HG03139 (cell line): ENCODE data around the gene INPP5J.
A peak's percentile ranks its signal among the peaks of the same experiment; 100 is the strongest.
"Not testable (repeated sequence)": the region's sequence is repeated elsewhere in the genome, so short reads cannot be mapped to it uniquely, and the experiment has no call there.

Experiments used
- ATAC-seq: cut with Tn5 transposase; IDR thresholded peaks from one replicate; pipeline ENCODE4 v1.9.1; 2021; ENCODE audit not compliant: unreplicated experiment

Gene INPP5J

DNA sequence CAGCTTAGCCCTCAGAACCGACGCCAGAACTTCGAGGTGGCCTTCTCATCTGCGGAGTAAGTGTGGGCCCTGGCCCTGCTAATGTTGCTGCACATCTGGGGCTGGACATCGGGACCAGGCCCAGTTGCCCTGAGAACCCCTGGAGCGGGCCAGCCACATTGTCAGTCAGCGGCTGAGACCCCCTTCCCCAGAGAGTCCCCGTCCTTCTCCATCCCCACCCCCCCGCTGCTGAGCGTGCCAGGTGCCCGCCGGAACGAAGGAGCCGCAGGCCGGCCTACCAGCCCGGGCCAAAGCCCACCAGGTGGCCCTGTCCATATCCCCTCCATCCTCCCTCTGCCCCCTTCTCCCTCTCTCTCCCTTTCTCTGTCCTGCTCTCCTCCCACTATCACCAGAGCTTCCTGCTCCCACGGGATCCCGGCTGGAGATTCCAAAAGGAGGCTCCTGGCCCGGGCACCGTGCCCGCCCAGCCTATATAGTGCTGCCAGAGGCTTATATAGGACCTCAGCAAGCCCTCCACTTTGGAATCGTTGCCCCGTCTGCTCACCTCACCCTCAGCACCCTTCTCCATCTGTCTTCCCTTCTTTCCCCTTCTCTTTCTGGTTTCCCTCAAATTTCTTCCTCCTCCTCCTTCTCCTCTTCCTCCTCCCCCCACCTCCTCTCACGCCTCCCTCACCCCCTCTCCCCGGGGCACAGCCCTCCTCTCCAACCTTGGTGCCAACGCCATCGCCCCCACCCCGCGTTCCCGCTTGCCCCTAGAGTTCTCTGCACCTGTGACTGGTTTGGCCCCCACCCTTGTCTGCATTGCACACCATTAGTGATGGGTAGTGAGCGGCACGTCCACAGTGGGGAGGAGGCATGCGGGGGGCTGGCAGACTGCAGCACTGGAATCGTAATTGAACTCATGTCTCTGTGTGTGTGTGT lies 22.7 kb upstream of the INPP5J start:
- no peak for ATAC-seq

DNA sequence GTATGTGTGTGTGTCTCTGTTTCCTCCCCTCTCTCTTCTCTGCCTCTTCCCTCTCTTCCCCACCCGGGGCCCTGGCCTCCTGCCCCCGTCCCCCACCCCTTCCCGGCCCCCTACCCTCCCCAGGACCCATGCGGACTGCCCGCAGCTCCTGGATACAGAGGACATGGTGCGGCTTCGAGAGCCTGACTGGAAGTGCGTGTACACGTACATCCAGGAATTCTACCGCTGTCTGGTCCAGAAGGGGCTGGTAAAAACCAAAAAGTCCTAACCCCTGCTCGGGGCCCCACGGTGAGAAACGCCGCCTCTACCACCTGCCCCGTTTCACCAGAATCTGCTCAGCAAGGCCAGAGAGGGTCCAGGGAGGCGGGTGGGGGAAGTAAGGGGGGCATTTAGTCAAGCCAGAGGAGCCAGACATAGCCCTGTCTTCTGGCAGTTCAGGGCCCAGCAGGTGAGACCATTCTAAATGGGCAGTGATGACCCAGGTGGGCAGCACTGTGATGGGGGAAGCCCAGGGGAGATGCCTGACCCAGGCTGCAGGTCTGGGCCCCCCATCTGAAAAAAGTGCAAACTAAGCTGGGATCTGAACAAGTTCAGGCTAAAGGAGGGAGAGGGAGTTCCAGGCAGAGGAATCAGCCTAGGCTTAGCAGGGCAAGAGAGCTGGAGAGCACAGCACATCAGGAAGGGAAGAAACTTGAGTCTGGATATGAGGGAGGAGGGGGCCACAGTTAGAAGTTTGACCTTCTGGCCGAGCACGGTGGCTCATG lies 21.8 kb upstream of the INPP5J start:
- no peak for ATAC-seq

DNA sequence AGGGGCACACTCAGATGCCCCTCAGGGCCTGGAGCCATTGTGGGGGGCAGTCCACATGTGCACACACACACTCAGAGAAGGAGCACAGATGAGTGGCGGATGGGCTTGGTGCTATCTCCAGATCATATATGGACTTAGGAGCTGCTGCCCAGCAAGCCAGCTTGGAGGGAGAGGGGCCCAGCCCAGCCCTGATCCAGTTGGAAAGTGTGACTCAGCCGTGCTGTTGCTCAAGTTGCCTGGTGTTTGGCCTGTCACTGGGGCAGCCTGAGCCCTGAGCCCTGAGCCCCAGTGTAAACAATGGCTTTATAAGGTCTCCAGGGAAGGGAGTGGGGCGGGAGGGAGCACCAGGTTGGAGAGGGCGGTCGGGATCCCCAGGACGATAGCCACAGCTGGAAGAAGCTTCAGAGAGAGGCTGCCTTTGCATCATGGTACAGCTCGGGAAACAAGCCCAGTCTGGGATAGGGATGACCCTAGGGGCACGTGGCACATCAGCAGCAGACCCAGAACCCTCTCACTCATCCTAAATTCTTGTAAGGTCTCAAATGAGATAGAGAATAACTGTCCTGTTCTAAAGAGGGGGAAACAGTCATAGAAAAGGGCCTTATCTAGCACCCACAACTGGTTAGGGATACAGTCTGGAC lies 20.2 kb upstream of the INPP5J start:
- no peak for ATAC-seq

DNA sequence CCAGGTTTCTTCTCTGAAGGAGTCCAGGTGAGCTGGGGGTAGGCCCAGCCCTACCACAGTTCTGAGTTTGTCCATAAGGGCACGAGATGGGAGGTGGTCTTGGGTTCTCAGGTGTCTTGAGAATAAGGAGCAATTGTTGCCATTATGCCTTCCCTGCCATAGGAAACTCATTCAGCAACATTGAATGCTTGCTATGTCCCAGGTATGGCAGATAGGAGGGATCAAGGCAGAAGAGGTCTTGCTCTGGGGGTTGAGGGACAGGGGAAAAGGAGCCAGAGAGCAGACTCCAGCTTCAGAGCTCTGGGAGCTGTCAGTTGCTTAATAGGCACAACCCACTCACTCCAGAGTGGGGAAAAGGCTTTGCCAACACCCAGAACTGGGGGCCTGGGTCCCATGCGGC lies 19.7 kb upstream of the INPP5J start:
- ATAC-seq = no peak

DNA sequence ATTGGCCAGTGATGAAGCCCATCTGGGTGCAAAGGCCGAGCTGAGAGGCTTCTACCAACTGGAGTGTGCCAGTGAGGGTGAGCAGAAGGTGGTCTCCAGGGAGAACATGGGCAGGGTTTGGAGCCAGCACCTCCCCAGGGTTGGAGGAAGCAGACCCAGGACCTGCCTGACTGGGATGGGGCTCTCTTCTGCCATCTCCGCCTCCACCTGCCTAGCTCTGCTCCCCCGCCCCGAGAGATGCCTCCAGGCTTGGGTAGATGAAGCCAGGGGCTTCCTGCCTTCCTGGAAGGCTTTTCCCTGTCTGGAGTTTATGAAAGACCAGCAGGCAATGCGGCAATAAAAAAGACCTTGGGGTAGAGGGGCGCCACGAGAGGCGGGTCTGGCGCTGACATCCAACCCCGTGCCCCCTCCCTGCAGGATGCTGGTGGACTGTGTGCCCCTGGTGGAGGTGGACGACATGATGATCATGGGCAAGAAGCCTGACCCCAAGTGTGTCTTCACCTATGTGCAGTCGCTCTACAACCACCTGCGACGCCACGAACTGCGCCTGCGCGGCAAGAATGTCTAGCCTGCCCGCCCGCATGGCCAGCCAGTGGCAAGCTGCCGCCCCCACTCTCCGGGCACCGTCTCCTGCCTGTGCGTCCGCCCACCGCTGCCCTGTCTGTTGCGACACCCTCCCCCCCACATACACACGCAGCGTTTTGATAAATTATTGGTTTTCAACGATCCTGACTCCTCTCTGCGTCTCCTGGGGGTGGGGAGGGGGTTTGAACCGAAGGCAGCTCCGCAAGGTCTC lies 18.7 kb upstream of the INPP5J start:
- no peak for ATAC-seq

DNA sequence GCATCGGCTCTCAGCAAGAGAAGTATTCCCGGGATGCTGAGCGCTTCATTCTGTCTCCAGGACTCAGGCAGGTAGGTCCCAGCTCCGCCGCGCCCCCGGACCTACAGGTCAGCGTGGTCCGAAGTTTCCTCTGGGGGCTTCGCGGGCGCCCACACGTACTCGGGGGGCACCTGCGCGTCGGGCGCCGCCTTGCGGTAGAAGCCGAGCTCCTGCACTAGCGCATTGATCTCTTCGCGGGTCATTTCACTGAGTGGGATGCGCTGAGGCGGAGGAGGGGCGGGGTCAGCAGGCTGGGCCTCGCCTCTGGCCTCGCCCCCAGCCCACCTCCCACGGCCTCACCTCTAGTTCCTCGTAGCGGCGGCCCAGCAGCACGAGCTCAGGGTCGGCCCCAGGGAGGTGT lies 17.9 kb upstream of the INPP5J start:
- no peak for ATAC-seq

DNA sequence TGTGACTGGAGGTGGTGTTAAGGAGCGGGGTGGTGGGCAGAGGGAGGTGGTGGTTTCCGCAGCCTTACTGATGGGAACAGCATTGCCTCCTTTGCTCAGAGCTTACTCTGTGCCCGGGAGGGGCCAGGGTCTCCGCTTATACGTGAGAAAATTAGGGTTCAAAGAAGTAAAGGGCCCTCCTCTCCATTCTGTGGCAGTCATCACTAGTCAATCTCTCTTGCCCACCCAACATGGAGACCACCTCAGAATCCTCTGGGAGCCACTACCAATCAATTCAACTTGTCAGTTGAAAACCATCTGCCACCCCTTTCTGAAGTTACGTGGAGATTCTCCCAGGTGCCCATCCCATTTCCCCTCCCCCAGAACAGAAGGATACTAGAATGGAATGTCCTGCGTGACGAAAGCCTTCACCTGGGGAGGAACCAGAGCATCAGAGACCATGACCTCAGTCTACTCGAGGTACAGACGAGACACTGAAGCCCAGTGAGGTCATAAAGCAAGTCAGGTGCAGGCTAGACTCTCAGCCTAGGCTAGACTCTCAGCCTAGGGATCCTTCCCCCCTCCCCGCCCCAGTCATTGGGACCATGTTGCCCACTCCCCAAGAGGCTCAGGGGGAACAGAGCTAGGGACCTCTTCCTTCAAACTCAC lies 17.4 kb upstream of the INPP5J start:
- no peak for ATAC-seq

DNA sequence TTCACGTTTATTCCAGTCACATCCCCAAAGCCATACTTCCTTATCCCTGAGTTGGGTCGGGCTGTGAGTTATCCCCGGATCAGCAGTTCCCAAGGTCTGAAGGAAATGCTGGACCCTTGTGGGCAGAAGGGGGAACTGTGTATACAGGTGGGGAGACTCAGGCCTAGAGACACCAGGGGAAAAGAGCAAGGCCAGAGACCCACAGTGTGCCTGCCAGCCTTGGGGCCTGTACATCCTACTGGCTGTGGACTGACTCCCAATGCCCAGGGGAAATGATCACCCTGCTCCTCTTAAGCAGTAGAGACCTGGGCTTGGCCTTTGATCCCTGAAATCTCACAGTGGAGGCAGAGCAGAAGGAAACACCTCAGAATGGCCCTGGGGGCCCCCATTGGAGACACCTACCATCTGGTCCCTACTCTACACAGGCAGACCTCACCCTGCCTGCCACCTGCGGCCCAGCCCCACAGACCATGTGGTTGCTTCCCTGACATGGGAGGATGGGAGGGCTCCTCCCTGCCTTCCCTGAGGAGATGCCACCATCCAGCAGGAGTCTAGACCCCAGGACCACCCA lies 16.7 kb upstream of the INPP5J start:
- ATAC-seq = no peak

DNA sequence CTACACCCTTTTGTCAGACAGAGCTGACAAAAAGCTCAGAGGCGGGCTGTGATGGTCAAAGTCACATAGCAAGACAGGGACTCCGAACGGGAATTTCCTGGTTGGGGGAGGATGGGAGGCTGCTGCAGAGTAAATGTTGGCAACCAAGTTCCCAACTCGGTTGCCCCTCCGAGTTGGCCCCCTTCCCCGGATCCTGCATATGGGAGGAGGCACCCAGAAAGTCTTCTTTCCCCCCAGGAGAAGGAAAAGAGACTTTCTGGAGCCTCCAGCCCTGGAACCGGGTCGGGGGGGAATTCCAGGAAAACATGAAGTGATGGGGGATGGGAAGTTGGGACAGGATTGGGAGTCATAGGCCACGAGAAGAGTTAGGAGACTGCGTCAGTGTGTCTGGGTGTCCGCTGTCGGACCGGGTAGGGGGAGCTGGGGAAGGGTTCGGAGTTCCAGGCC lies 16.0 kb upstream of the INPP5J start:
- no peak for ATAC-seq

DNA sequence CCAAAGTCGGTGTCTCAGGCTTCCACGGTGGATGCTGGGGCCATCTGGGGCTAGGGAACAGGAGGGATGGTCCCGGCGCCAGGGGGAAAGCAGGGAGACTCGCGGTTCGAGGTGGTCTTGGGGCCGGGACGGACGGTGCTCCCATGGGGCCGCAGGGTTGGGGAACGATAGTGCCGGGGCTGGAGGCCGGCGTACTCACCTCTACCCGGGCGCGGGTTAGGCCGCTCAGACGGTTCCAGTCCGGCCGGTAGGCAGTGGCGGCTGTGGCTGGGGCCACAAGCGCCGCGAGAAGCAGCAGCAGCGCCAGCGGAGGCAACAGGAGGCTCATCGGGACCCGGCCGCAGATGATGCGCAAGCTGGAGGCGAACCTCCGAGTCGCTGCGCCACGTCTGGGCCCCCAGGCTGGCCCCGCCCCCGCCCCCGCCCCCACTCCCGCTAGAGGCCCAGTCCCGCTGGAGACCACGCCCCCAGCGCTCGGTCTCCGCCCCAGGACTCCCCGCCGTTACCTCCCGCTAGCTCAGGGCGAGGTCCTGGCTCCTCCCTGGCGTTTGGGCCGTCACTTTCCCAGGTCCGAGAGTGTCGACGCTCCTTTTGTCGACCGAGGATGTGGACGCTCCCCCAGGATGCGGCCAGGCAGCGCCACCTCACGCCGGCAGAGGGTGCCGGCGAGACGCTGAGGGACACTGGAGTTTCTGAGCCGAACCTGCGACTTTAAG lies 15.4 kb upstream of the INPP5J start, which contains the start of gene SELENOM:
TSS of gene SELENOM (minus strand) at position 391 of the 716 bp plus-strand sequence. CDS start at position 328, 63 bp downstream.
- peak; percentile 76 for ATAC-seq

DNA sequence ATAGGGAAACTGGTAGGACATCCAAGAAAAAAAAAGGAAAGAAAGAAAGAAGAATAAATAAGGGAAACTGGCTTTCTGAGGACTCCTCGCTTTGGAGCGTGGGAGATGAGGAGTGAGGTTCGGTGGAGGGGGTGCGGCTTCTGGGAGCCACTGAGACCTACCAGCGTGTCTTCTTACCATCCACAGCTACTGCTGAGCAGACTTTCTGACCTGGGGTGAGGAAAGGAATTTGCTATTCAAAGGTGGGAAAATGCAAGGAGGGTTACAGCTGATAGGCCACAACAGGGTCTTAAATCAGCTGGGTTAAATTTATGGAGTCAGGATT lies 14.9 kb upstream of the INPP5J start:
- ATAC-seq = peak; percentile 11

DNA sequence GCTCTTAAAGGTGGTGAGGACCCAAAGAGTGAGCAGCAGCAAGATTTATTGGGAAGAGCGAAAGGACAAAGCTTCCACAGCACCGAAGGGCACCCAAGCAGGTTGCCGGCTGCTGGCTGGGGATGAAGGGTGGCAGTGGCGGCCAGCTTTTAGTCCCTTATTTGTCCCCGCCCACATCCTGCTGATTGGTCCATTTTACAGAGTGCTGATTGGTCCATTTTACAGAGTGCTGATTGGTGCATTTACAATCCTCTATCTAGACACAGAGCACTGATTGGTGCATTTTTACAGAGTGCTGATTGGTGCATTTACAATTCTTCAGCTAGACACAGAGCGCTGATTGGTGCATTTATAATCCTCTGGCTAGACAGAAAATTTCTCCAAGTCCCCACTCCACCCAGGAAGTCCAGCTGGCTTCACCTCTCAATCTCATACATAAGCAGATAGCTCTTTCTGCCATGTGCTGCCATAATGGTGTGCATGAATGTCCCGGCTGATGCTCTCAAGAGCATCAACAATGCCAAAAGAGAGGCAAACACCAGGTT lies 10.1 kb upstream of the INPP5J start:
- not testable (repeated sequence) for ATAC-seq

DNA sequence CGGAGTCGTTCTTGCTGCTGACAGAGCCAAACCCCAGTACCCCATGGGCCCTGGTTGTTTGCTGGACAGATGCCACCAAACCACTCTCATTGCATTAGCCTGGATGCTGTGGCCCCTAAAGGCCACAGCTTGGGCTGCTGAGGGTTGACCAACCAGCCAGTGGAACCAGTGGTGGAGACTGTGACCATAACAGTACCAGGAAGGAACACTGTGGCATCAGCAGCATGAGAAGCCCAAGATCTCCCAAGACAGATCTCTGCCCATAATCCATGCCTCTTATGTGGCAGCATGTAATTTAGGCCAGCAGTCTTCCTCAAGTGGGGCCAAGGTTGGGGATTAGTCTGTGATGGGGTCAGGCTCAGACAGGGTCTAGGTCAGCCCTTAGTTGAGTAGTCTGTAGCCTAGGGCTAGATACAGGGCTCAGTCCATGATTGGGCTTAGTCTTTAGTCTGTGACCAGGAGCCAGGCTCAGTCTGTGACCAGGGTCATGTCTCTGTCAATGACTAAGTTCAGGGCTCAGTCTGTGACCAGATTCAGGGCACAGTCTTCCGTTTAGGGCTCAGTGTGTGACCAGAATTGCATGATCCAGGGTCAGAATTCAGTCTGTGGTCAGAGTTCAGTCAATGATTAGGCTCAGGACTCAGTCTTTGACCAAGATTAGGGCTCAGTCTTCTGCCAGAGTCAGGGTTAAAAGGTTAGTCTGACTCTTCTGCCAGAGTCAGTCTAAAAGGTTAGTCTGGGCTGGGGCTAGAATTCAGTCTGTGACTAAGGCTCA lies 4.5 kb upstream of the INPP5J start:
- ATAC-seq = no peak

DNA sequence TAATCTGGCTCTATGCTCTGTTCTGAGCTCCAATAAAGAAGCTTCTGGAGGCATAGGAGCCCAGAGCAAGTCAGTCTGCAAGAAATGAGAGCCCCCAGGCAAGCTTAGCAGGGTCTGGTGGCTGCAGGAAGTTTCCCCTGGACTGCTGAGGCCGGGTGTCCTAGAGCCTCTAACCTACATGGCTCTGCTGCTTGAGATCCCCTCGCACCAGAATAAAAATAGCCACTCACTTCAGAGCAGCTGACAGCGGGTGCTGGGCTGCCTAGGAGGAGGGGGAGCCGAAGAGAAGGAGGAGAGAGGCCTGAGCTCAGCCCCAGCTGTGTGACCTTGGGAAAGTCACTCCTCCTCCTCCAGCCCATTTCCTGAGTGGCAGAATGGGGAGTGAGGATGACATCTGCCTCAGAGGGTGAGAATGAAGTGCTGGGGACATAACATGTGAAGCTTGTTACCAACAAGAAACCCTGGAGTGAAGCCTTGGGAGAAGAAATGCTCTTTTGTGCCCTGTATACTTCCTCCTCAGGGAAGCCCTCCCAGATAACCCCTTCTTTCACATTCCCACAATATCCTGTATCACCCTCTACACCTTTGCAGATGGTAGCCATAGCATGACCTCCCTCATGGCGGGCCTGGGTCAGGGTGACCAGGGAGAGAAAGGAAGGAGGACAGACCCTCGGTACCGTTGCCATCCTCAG lies 3.6 kb upstream of the INPP5J start:
- ATAC-seq = no peak

DNA sequence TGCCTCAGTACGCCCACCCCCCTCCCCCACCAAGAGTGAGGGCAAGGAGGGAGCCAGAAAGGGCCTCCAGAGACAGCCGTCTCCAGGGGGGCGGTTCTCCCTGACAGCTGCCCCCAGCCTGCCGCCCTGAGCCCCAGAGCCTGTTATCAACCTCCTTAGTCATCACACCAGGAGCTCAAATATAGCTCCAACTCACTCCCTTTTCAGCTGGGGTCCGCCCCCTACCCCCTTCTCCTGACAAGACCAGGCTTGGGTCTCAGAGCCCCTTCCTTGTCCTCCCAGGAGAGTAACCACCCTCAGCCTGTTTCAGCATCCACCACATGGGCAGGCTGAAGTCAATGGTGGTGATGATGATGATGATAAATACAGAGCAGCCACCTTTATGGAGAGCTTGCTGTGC lies 2.5 kb upstream of the INPP5J start:
- no peak for ATAC-seq

DNA sequence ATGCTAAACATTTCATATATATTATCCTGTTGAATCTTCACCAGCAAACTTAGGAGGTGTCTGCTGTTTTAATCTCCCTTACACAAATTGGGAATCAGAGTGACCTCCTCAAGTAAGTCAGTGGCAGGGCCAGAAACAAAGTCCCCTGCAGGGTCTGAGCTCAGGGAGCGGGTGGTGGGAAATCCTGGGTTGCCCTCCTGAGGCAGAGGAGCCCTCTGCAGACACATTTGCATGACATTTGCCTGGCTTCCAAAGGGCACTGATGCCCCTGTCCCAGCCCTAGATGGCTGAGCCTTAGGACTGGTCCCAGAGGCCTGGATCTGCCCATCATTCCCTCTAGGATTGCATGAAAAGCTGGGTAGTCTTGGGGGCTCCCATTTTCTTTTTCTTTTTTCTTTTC lies 2.1 kb upstream of the INPP5J start:
- no peak for ATAC-seq

DNA sequence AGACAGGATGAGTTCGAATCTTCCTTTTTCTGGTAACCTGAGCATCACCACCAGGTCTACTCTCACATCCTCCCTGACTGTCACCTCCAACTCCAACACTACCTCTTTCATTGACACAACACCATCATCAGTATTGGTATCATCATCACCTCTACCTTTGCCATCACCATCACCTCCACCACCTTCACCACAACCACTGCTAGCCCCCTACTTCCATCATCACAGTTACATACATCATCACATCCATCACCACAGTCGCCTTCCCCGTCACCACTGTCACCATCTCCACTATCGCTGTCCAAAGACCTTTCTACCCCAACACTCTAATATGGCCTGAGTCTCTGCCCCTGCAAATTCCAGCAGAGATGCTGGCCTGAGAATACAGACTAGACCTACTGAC lies 1.4 kb upstream of the INPP5J start:
- no peak for ATAC-seq

DNA sequence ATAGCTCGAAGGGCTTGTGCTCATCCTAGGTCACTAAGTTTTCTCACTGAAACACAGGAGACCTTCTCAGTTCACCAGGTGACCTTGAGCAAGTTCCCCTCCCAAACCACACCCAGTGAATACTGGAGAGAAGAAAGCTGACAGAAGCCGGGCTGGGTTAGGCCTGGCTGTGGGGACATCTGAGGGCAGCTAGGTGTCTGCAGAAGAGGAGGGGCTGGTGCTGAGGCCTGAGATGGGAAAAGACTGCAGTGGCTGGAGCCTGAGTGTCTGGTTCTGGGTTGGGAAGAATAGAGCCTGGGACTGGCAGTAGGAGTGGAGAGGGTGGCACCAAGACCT lies 602 bp upstream of the INPP5J start:
- no peak for ATAC-seq
